HG02623 (cell line): ENCODE measurements around the gene TAS1R3.

Source experiments
- ATAC-seq: cut with Tn5 transposase; IDR thresholded peaks from one replicate; pipeline ENCODE4 v1.9.1; 2021; ENCODE audit warnings: moderate library complexity; ENCODE audit not compliant: unreplicated experiment

TAS1R3 gene

GRCh38 chr1:1349256-1350012, 18.4 kb downstream of the TAS1R3 start, which contains the start of gene DVL1:
DVL1 (minus strand) TSS chr1:1349418; CDS start chr1:1349065, 353 bp downstream.
- peak; percentile 63 for ATAC-seq

- no peak for ATAC-seq
Measured at GRCh38 chr1:1351511-1352427, 20.7 kb downstream of the TAS1R3 start.

- no peak for ATAC-seq
Measured at GRCh38 chr1:1352786-1353388, 21.8 kb downstream of the TAS1R3 start.

- no peak for ATAC-seq
Measured at GRCh38 chr1:1353389-1354151, 22.5 kb downstream of the TAS1R3 start.

- ATAC-seq: no peak
Measured at GRCh38 chr1:1354271-1355247, 23.5 kb downstream of the TAS1R3 start.

GRCh38 chr1:1355416-1355815, 24.3 kb downstream of the TAS1R3 start:
- no peak for ATAC-seq

GRCh38 chr1:1356166-1356795, 25.2 kb downstream of the TAS1R3 start:
- ATAC-seq: no peak

GRCh38 chr1:1356796-1357401, 25.8 kb downstream of the TAS1R3 start:
- no peak for ATAC-seq

GRCh38 chr1:1357871-1358432, 26.9 kb downstream of the TAS1R3 start:
- ATAC-seq: no peak

GRCh38 chr1:1358433-1359271, 27.6 kb downstream of the TAS1R3 start, which contains the start of gene MXRA8:
MXRA8 (minus strand) TSS chr1:1358555; CDS start chr1:1358504, 51 bp downstream.
- ATAC-seq: no peak

GRCh38 chr1:1359308-1359663, 28.2 kb downstream of the TAS1R3 start:
- ATAC-seq: no peak

GRCh38 chr1:1359664-1360468, 28.8 kb downstream of the TAS1R3 start:
- ATAC-seq: no peak

- no peak for ATAC-seq
Measured at GRCh38 chr1:1360506-1361169, 29.6 kb downstream of the TAS1R3 start.

GRCh38 chr1:1361233-1361981, 30.3 kb downstream of the TAS1R3 start:
- ATAC-seq: no peak

- no peak for ATAC-seq
Measured at GRCh38 chr1:1361982-1362423, 30.9 kb downstream of the TAS1R3 start.
